Measurements from ENCODE around the gene SLCO2A1. TPM values are rescaled to one million over a fixed set of nuclear protein-coding genes. Genes with fewer than 3 reads are reported as not detected.
"Not testable (repeated sequence)": the region's sequence is repeated elsewhere in the genome, so short reads cannot be mapped to it uniquely, and the experiment has no call there.

The SLCO2A1 gene
- total RNA-seq, 4 donors from 2014 or later: 7.8 to 12.0 (median 11.1) TPM

- no peaks in the 10 kb centered on the region for H3K36me3 ChIP-seq
- H3K4me1 ChIP-seq: peaks cover 0 to 9% (median 0%) of the 10 kb centered on the region in 3 donors
- 83% methylated on average over 3 of the region's 4 CpGs; no CpG with 5 or more reads in 1 of the 2 donors for WGBS, 2 donors (ENCODE audit: low coverage in 1 of 2)
- H3K27ac ChIP-seq: no peak overlapping the region
- H3K27me3 ChIP-seq: no peaks in the 10 kb centered on the region
- no peaks in the 10 kb centered on the region for H3K9me3 ChIP-seq
- no peak for ATAC-seq
- no peak overlapping the region for H3K4me3 ChIP-seq
- TF ChIP-seq EP300 (IDR thresholded peaks at IDR 0.05) (no peak), CTCF (IDR thresholded peaks at IDR 0.05) (no peak), POLR2AphosphoS5 (IDR thresholded peaks at IDR 0.05) (no peak), POLR2A (IDR thresholded peaks at IDR 0.05) (no peak)
Observed at GRCh38 chr3:134073583-134073945, 43.8 kb upstream of the SLCO2A1 start.

- no peak overlapping the region for H3K4me3 ChIP-seq
- no peaks in the 10 kb centered on the region for H3K36me3 ChIP-seq
- TF ChIP-seq CTCF (IDR thresholded peaks at IDR 0.05) (no peak), POLR2AphosphoS5 (IDR thresholded peaks at IDR 0.05) (no peak), EP300 (IDR thresholded peaks at IDR 0.05) (no peak), POLR2A (IDR thresholded peaks at IDR 0.05) (no peak)
- ATAC-seq: no peak
- no peaks in the 10 kb centered on the region for H3K9me3 ChIP-seq
- WGBS, 2 donors (ENCODE audit: low coverage in 1 of 2): 91 to 94% methylated on average over 3 to 7 of the region's 15 CpGs
- peaks cover 0 to 9% (median 0%) of the 10 kb centered on the region in 3 donors for H3K4me1 ChIP-seq
- no peak overlapping the region for H3K27ac ChIP-seq
- H3K27me3 ChIP-seq: no peaks in the 10 kb centered on the region
Observed at GRCh38 chr3:134072881-134073582, 43.3 kb upstream of the SLCO2A1 start.

GRCh38 chr3:134070281-134070680 lies 40.6 kb upstream of the SLCO2A1 start:
- ATAC-seq, H3K36me3 ChIP-seq, H3K4me3 ChIP-seq, H3K27ac ChIP-seq, H3K4me1 ChIP-seq, H3K9me3 ChIP-seq, H3K27me3 ChIP-seq: not testable (repeated sequence)
- no CpG with 5 or more reads among the region's 25 CpGs for WGBS, 2 donors (ENCODE audit: low coverage in 1 of 2)

- ATAC-seq: no peak
- H3K4me3 ChIP-seq: no peak overlapping the region
- no peak overlapping the region for H3K27ac ChIP-seq
- TF ChIP-seq POLR2A (IDR thresholded peaks at IDR 0.05): no peak
- TF ChIP-seq POLR2AphosphoS5 (IDR thresholded peaks at IDR 0.05): no peak
- TF ChIP-seq EP300 (IDR thresholded peaks at IDR 0.05): no peak
- TF ChIP-seq CTCF (IDR thresholded peaks at IDR 0.05): no peak
- 83 to 100% methylated on average over 1 to 2 of the region's 7 CpGs for WGBS, 2 donors (ENCODE audit: low coverage in 1 of 2)
- peaks cover 0 to 9% (median 0%) of the 10 kb centered on the region in 3 donors for H3K4me1 ChIP-seq
- H3K9me3 ChIP-seq: no peaks in the 10 kb centered on the region
- H3K27me3 ChIP-seq: no peaks in the 10 kb centered on the region
- no peaks in the 10 kb centered on the region for H3K36me3 ChIP-seq
Observed at GRCh38 chr3:134068429-134068828, 38.7 kb upstream of the SLCO2A1 start.

GRCh38 chr3:134067531-134068161 lies 37.9 kb upstream of the SLCO2A1 start:
- H3K36me3 ChIP-seq: no peaks in the 10 kb centered on the region
- 71 to 83% methylated on average over 3 to 5 of the region's 14 CpGs for WGBS, 2 donors (ENCODE audit: low coverage in 1 of 2)
- no peak overlapping the region for H3K4me3 ChIP-seq
- H3K4me1 ChIP-seq: peaks cover 0 to 9% (median 0%) of the 10 kb centered on the region in 3 donors
- H3K9me3 ChIP-seq: no peaks in the 10 kb centered on the region
- peak overlapping the region in 1 of 4 donors; percentile 20 for H3K27ac ChIP-seq
- H3K27me3 ChIP-seq: no peaks in the 10 kb centered on the region
- TF ChIP-seq POLR2A (IDR thresholded peaks at IDR 0.05) (no peak), EP300 (IDR thresholded peaks at IDR 0.05) (no peak), POLR2AphosphoS5 (IDR thresholded peaks at IDR 0.05) (no peak), CTCF (IDR thresholded peaks at IDR 0.05) (no peak)
- ATAC-seq: no peak

Measured in gastroesophageal sphincter (tissue), 4 donors.